ENCODE data around the gene PTPRN2. TPM values are rescaled to one million over a fixed set of nuclear protein-coding genes. Genes with fewer than 3 reads are reported as not detected.

Gene PTPRN2
- polyA plus RNA-seq, 1 of the 3 experiments (the other 2 are of a cell fraction), result 4.0 TPM

DNA sequence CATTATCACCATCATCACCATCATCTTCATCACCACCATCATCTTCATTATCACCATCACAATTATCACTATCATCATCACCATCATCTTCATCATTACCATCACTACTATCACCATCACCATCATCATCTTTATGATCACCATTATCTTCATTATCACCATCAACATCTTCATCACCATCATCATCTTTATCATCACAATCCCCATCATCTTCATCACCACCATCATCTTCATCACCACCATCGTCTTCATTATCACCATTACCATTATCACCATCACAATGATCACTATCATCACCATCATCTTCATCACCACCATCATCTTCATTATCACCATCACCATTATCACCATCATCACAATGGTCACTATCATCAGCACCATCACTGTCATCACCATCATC lies 621.1 kb downstream of the PTPRN2 start:
- Histone ChIP-seq H4K20me1 (ENCODE audit: insufficient read depth) (no peaks in the 10 kb centered on the region), H3K9me2 (no peaks in the 10 kb centered on the region), H3K36me3 (replicated peaks in 1 of 2; ENCODE audit: control insufficient read depth in 1 of 2, insufficient read depth in 2 of 2, low read length in 1 of 2) (no peaks in the 10 kb centered on the region), H3K27ac (ENCODE audit: low read depth in 2 of 2, low read length in 1 of 2) (no peak overlapping the region), H2AFZ (ENCODE audit: low read depth) (no peak overlapping the region), H3K9ac (no peak overlapping the region), H3K79me2 (ENCODE audit: insufficient read depth) (no peaks in the 10 kb centered on the region), H3K4me1 (ENCODE audit: control insufficient read depth in 1 of 2, insufficient read depth in 2 of 2, low read depth in 1 of 2, low read length in 1 of 2) (no peaks in the 10 kb centered on the region; a peak in 1 of 4 replicates), H3K4me3 (ENCODE audit: low read depth in 2 of 2, low read length in 1 of 2) (no peak overlapping the region), H3F3A (replicated peaks; ENCODE audit: insufficient read depth) (no peaks in the 10 kb centered on the region), H3K9me3 (peaks cover 5% of the 10 kb centered on the region; the same call in 1 of the 2 replicates), H3K4me2 (no peak overlapping the region), H3K27me3 (ENCODE audit: insufficient read depth) (no peaks in the 10 kb centered on the region)
- ChIA-PET POLR2A (no interaction called here), CTCF (no interaction called here)
- 16% methylated on average over 1 of the region's 1 CpG for WGBS (ENCODE audit: low lambda C conversion rate)
- no peak for DNase-seq
- TF ChIP-seq, protein P1, sequence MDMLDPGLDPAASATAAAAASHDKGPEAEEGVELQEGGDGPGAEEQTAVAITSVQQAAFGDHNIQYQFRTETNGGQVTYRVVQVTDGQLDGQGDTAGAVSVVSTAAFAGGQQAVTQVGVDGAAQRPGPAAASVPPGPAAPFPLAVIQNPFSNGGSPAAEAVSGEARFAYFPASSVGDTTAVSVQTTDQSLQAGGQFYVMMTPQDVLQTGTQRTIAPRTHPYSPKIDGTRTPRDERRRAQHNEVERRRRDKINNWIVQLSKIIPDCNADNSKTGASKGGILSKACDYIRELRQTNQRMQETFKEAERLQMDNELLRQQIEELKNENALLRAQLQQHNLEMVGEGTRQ (IDR thresholded peaks at IDR 0.05; ENCODE audit: borderline replicate concordance, low read depth, low read length), result no peak
- no peak for TF ChIP-seq ELF1 (IDR thresholded peaks at IDR 0.05)
- no peak for TF ChIP-seq POLR2AphosphoS5 (IDR thresholded peaks at IDR 0.05; ENCODE audit: low read depth, low read length)
- TF ChIP-seq CHD2 (IDR thresholded peaks at IDR 0.05; ENCODE audit: low read length, partially characterized antibody), result no peak
- TF ChIP-seq NFIC (IDR thresholded peaks at IDR 0.05; ENCODE audit: borderline replicate concordance), result no peak
- TF ChIP-seq, protein P2, sequence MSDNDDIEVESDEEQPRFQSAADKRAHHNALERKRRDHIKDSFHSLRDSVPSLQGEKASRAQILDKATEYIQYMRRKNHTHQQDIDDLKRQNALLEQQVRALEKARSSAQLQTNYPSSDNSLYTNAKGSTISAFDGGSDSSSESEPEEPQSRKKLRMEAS (IDR thresholded peaks at IDR 0.05; ENCODE audit: low read depth), result no peak
- TF ChIP-seq, protein P3, sequence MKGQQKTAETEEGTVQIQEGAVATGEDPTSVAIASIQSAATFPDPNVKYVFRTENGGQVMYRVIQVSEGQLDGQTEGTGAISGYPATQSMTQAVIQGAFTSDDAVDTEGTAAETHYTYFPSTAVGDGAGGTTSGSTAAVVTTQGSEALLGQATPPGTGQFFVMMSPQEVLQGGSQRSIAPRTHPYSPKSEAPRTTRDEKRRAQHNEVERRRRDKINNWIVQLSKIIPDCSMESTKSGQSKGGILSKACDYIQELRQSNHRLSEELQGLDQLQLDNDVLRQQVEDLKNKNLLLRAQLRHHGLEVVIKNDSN (IDR thresholded peaks at IDR 0.05; ENCODE audit: borderline replicate concordance, low read depth), result no peak
- TF ChIP-seq SMC3 (IDR thresholded peaks at IDR 0.05; ENCODE audit: low read depth, low read length), result no peak
- TF ChIP-seq GATA2 (CRISPR knock-in tag; IDR thresholded peaks at IDR 0.05), result no peak
- TF ChIP-seq RCOR1 (IDR thresholded peaks at IDR 0.05; ENCODE audit: low read length), result no peak
- TF ChIP-seq NRF1 (IDR thresholded peaks at IDR 0.05; ENCODE audit: low read depth, low read length), result no peak
- TF ChIP-seq, protein P4, sequence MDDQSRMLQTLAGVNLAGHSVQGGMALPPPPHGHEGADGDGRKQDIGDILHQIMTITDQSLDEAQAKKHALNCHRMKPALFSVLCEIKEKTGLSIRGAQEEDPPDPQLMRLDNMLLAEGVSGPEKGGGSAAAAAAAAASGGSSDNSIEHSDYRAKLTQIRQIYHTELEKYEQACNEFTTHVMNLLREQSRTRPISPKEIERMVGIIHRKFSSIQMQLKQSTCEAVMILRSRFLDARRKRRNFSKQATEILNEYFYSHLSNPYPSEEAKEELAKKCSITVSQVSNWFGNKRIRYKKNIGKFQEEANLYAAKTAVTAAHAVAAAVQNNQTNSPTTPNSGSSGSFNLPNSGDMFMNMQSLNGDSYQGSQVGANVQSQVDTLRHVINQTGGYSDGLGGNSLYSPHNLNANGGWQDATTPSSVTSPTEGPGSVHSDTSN (IDR thresholded peaks at IDR 0.05), result no peak
- no peak for TF ChIP-seq RXRA (IDR thresholded peaks at IDR 0.05; ENCODE audit: borderline replicate concordance, low read depth)
- TF ChIP-seq, protein P5, sequence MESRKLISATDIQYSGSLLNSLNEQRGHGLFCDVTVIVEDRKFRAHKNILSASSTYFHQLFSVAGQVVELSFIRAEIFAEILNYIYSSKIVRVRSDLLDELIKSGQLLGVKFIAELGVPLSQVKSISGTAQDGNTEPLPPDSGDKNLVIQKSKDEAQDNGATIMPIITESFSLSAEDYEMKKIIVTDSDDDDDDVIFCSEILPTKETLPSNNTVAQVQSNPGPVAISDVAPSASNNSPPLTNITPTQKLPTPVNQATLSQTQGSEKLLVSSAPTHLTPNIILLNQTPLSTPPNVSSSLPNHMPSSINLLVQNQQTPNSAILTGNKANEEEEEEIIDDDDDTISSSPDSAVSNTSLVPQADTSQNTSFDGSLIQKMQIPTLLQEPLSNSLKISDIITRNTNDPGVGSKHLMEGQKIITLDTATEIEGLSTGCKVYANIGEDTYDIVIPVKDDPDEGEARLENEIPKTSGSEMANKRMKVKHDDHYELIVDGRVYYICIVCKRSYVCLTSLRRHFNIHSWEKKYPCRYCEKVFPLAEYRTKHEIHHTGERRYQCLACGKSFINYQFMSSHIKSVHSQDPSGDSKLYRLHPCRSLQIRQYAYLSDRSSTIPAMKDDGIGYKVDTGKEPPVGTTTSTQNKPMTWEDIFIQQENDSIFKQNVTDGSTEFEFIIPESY (IDR thresholded peaks at IDR 0.05; ENCODE audit: borderline replicate concordance, low read depth), result no peak
- no peak for TF ChIP-seq EP300 (IDR thresholded peaks at IDR 0.05; ENCODE audit: borderline replicate concordance in 1 of 2, low read depth in 1 of 2, low read length in 1 of 2)
- no peak for TF ChIP-seq MEF2A (IDR thresholded peaks at IDR 0.05; ENCODE audit: borderline replicate concordance, low read depth)
- no peak for TF ChIP-seq FOXM1 (IDR thresholded peaks at IDR 0.05; ENCODE audit: low read depth)
- TF ChIP-seq SIN3A (IDR thresholded peaks at IDR 0.05; ENCODE audit: borderline replicate concordance, low read depth, low read length), result no peak
